Mesothelial cell of epicardium (in vitro differentiated cells): ENCODE results near the gene ECEL1. TPM values are rescaled to one million over a fixed set of nuclear protein-coding genes. Genes with fewer than 3 reads are reported as not detected.

Experiments
- DNase-seq, 2 experiments: peaks; one replicate each; pipeline ENCODE4 v3.0.0; 2021; ENCODE audit warnings: low spot score in 2 of 2; ENCODE audit not compliant: unreplicated experiment in 2 of 2
- H3K27ac Mint-ChIP-seq: 2 replicates; pipeline ENCODE4 v1.8.0; 2021; ENCODE audit warnings: mixed read lengths
- H3K27me3 Mint-ChIP-seq: 2 replicates; pipeline ENCODE4 v1.8.0; 2021; ENCODE audit warnings: low read depth, mixed read lengths
- H3K36me3 Mint-ChIP-seq: 2 replicates; pipeline ENCODE4 v1.8.0; 2021; ENCODE audit warnings: mixed read lengths
- H3K4me1 Mint-ChIP-seq: 2 replicates; pipeline ENCODE4 v1.8.0; 2021; ENCODE audit warnings: mixed read lengths
- H3K4me3 Mint-ChIP-seq: 2 replicates; pipeline ENCODE4 v1.8.0; 2021; ENCODE audit warnings: mild to moderate bottlenecking, moderate library complexity, mixed read lengths
- H3K9me3 Mint-ChIP-seq: 2 replicates; pipeline ENCODE4 v1.8.0; 2021; ENCODE audit warnings: mixed read lengths
- total RNA-seq: library from RNA; stranded (reverse); gene quantifications from 3 replicates; pipeline ENCODE4 v1.2.1, GENCODE V29; 2021
- TF ChIP-seq, protein P1 (sequence below): fragments of 200-600 bp; sonication (generic); IDR thresholded peaks from one replicate; pipeline ENCODE4 v1.5.0; 2021; ENCODE audit warnings: antibody characterized with exemption; ENCODE audit not compliant: unreplicated experiment

The ECEL1 gene, protein sequence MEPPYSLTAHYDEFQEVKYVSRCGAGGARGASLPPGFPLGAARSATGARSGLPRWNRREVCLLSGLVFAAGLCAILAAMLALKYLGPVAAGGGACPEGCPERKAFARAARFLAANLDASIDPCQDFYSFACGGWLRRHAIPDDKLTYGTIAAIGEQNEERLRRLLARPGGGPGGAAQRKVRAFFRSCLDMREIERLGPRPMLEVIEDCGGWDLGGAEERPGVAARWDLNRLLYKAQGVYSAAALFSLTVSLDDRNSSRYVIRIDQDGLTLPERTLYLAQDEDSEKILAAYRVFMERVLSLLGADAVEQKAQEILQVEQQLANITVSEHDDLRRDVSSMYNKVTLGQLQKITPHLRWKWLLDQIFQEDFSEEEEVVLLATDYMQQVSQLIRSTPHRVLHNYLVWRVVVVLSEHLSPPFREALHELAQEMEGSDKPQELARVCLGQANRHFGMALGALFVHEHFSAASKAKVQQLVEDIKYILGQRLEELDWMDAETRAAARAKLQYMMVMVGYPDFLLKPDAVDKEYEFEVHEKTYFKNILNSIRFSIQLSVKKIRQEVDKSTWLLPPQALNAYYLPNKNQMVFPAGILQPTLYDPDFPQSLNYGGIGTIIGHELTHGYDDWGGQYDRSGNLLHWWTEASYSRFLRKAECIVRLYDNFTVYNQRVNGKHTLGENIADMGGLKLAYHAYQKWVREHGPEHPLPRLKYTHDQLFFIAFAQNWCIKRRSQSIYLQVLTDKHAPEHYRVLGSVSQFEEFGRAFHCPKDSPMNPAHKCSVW
- 8.8 to 9.7 TPM (median 9.5 TPM) in 3 replicates for total RNA-seq

- peak within 1 kb of the TSS; percentile 58 for H3K4me3 Mint-ChIP-seq
Observed at GRCh38 chr2:232487385-232488096, at the start of gene ECEL1. Gene ECEL1, minus strand, starts transcription at chr2:232487834. Its CDS starts 1,181 bp downstream, at chr2:232486653.

DNA sequence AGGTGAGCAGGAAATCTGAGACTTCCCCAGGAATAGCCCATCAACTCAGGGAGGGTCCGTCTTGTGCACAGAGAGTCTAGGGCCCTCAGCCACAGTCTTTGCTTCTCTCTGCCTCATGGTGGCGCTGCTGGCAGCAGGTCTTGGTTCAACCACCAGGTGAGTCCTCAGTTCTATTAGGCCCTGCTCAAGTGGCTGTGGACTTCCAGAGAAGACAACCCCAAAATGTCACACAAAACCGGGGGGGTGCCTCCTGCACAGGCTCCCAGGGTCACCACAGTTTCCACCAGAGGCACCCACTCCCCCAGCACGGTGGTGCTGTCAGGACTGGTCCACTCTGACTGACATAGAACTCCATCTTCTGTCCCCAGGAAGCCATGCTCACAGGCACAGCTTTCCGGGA is 49.4 kb upstream of the ECEL1 start:
- Mint-ChIP-seq H3K9me3 (peaks cover 7% of the 10 kb centered on the region), H3K27me3 (no peaks in the 10 kb centered on the region), H3K4me1 (peaks cover 12% of the 10 kb centered on the region), H3K4me3 (no peak overlapping the region), H3K36me3 (peaks cover 2% of the 10 kb centered on the region), H3K27ac (no peak overlapping the region)
- DNase-seq = no peak
- TF ChIP-seq, protein P1, sequence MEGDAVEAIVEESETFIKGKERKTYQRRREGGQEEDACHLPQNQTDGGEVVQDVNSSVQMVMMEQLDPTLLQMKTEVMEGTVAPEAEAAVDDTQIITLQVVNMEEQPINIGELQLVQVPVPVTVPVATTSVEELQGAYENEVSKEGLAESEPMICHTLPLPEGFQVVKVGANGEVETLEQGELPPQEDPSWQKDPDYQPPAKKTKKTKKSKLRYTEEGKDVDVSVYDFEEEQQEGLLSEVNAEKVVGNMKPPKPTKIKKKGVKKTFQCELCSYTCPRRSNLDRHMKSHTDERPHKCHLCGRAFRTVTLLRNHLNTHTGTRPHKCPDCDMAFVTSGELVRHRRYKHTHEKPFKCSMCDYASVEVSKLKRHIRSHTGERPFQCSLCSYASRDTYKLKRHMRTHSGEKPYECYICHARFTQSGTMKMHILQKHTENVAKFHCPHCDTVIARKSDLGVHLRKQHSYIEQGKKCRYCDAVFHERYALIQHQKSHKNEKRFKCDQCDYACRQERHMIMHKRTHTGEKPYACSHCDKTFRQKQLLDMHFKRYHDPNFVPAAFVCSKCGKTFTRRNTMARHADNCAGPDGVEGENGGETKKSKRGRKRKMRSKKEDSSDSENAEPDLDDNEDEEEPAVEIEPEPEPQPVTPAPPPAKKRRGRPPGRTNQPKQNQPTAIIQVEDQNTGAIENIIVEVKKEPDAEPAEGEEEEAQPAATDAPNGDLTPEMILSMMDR = no peak

More at GRCh38 chr2:232487385-232488096, at the start of gene ECEL1:
- no peak for DNase-seq
- TF ChIP-seq, protein P1 = no peak
- Mint-ChIP-seq H3K36me3 (no peaks in the 10 kb centered on the region), H3K4me1 (peaks cover 4% of the 10 kb centered on the region), H3K27me3 (peaks cover 88% of the 10 kb centered on the region), H3K9me3 (no peaks in the 10 kb centered on the region), H3K27ac (no peak within 1 kb of the TSS)

GRCh38 chr2:232535761-232536530 is 48.3 kb upstream of the ECEL1 start:
- no peak overlapping the region for H3K27ac Mint-ChIP-seq
- no peak overlapping the region for H3K4me3 Mint-ChIP-seq
- H3K36me3 Mint-ChIP-seq = peaks cover 2% of the 10 kb centered on the region
- peaks cover 7% of the 10 kb centered on the region for H3K9me3 Mint-ChIP-seq
- no peak for DNase-seq
- H3K4me1 Mint-ChIP-seq = peaks cover 12% of the 10 kb centered on the region
- TF ChIP-seq, protein P1 = no peak
- peaks cover 3% of the 10 kb centered on the region for H3K27me3 Mint-ChIP-seq

- H3K4me1 Mint-ChIP-seq = peaks cover 12% of the 10 kb centered on the region
- H3K27ac Mint-ChIP-seq = no peak overlapping the region
- TF ChIP-seq, protein P1 = no peak
- no peak overlapping the region for H3K4me3 Mint-ChIP-seq
- H3K36me3 Mint-ChIP-seq = peaks cover 2% of the 10 kb centered on the region
- H3K9me3 Mint-ChIP-seq = peaks cover 7% of the 10 kb centered on the region
- peaks cover 5% of the 10 kb centered on the region for H3K27me3 Mint-ChIP-seq
- no peak for DNase-seq
Observed at GRCh38 chr2:232534940-232535651, 47.5 kb upstream of the ECEL1 start.
